Trophoblast cell (in vitro differentiated cells and primary cell): ENCODE data around the gene UCK2.

Experiments used
- DNase-seq, 2 donors: peaks; one replicate each; pipeline ENCODE4 v3.0.0-alpha.2; 2016
- H2AFZ ChIP-seq: 2 replicates; pipeline ENCODE4 v1.6.1; 2013; ENCODE audit warnings: low read length, moderate library complexity, mild to moderate bottlenecking; ENCODE audit not compliant: insufficient read depth, poor library complexity
- H2AK5ac ChIP-seq: 2 replicates; pipeline ENCODE4 v1.6.1; 2013; ENCODE audit warnings: mild to moderate bottlenecking, low read length
- H2BK120ac ChIP-seq: 2 replicates; pipeline ENCODE4 v1.6.1; 2013; ENCODE audit warnings: low read length, mild to moderate bottlenecking, moderate library complexity; ENCODE audit not compliant: insufficient read depth, poor library complexity
- H2BK12ac ChIP-seq: 2 replicates; pipeline ENCODE4 v1.6.1; 2013; ENCODE audit warnings: mild to moderate bottlenecking, low read length, moderate library complexity
- H2BK5ac ChIP-seq: 2 replicates; pipeline ENCODE4 v1.6.1; 2013; ENCODE audit warnings: low read length, low read depth, moderate library complexity, mild to moderate bottlenecking; ENCODE audit not compliant: poor library complexity
- H3K14ac ChIP-seq: 2 replicates; pipeline ENCODE4 v1.6.1; 2013; ENCODE audit warnings: mild to moderate bottlenecking, low read length
- H3K18ac ChIP-seq: 2 replicates; pipeline ENCODE4 v1.6.1; 2013; ENCODE audit warnings: mild to moderate bottlenecking, low read length
- H3K23ac ChIP-seq: 2 replicates; pipeline ENCODE4 v1.6.1; 2013; ENCODE audit warnings: low read length
- H3K27ac ChIP-seq: 2 replicates; pipeline ENCODE4 v1.5.1; 2013; ENCODE audit warnings: low read depth, mild to moderate bottlenecking, inconsistent platforms, low read length, moderate library complexity
- H3K27me3 ChIP-seq: 2 replicates; pipeline ENCODE4 v1.6.1; 2013; ENCODE audit warnings: inconsistent platforms, mild to moderate bottlenecking, low read length, moderate library complexity; ENCODE audit not compliant: insufficient read depth
- H3K36me3 ChIP-seq, 2 experiments: 1 replicate in 1 of 2; 2 replicates in 1 of 2; pipeline ENCODE4 v1.6.1; 2013; ENCODE audit warnings: low read length in 2 of 2, mild to moderate bottlenecking in 2 of 2, moderate library complexity in 1 of 2; ENCODE audit not compliant: insufficient read depth in 2 of 2, control insufficient read depth in 1 of 2
- H3K4ac ChIP-seq: 2 replicates; pipeline ENCODE4 v1.6.1; 2013; ENCODE audit warnings: low read depth, mild to moderate bottlenecking, low read length, moderate library complexity
- H3K4me1 ChIP-seq, 2 experiments: 1 replicate in 1 of 2; 2 replicates in 1 of 2; pipeline ENCODE4 v1.6.1; 2013; ENCODE audit warnings: low read length in 2 of 2, mild to moderate bottlenecking in 2 of 2, moderate library complexity in 1 of 2; ENCODE audit not compliant: insufficient read depth in 2 of 2, control insufficient read depth in 1 of 2
- H3K4me2 ChIP-seq: 2 replicates; pipeline ENCODE4 v1.6.1; 2013; ENCODE audit warnings: inconsistent platforms, mild to moderate bottlenecking, low read length, moderate library complexity
- H3K4me3 ChIP-seq: 2 replicates; pipeline ENCODE4 v1.5.1; 2013; ENCODE audit warnings: mild to moderate bottlenecking, low read depth, low read length, inconsistent platforms
- H3K79me1 ChIP-seq: one replicate; pipeline ENCODE4 v1.6.1; 2013; ENCODE audit warnings: low read length
- H3K79me2 ChIP-seq: 2 replicates; pipeline ENCODE4 v1.6.1; 2013; ENCODE audit warnings: low read length, mild to moderate bottlenecking; ENCODE audit not compliant: control insufficient read depth, insufficient read depth, poor library complexity
- H3K9ac ChIP-seq: 2 replicates; pipeline ENCODE4 v1.6.1; 2013; ENCODE audit warnings: mild to moderate bottlenecking, low read length
- H3K9me3 ChIP-seq: 2 replicates; pipeline ENCODE4 v1.6.1; 2013; ENCODE audit warnings: low read depth, mild to moderate bottlenecking, control low read depth, inconsistent platforms, low read length; ENCODE audit not compliant: insufficient read depth
- H4K12ac ChIP-seq: 2 replicates; pipeline ENCODE4 v1.6.1; 2013; ENCODE audit warnings: low read depth, mild to moderate bottlenecking, low read length, moderate library complexity
- H4K8ac ChIP-seq: 2 replicates; pipeline ENCODE4 v1.6.1; 2013; ENCODE audit warnings: low read depth, mild to moderate bottlenecking, low read length, moderate library complexity
- H4K91ac ChIP-seq: one replicate; pipeline ENCODE4 v1.6.1; 2013; ENCODE audit warnings: low read depth, mild to moderate bottlenecking, low read length, moderate library complexity
- WGBS: extraction: QIAGEN DNeasy Blood & Tissue Kit; methylation state at CpG from one replicate; pipeline ENCODE4 v1.1.7; 2013; ENCODE audit warnings: missing lambda C conversion rate; ENCODE audit not compliant: insufficient read length, insufficient coverage; ENCODE audit errors: extremely low coverage; 5-methylcytosine and 5-hydroxymethylcytosine counted together

Gene UCK2

GRCh38 chr1:165954940-165955339 is 127.5 kb downstream of the UCK2 start:
- no peak overlapping the region for H4K8ac ChIP-seq
- no peak overlapping the region for H2AK5ac ChIP-seq
- no peak overlapping the region for H3K9ac ChIP-seq
- no peak overlapping the region for H4K91ac ChIP-seq
- no peak overlapping the region for H3K4me3 ChIP-seq
- H3K18ac ChIP-seq: no peak overlapping the region
- no peaks in the 10 kb centered on the region for H3K4me1 ChIP-seq
- H3K23ac ChIP-seq: no peak overlapping the region
- no peak for DNase-seq
- no peak overlapping the region for H2BK12ac ChIP-seq
- H3K36me3 ChIP-seq: no peaks in the 10 kb centered on the region
- H4K12ac ChIP-seq: no peak overlapping the region
- no peak overlapping the region for H2BK120ac ChIP-seq
- no peak overlapping the region for H3K27ac ChIP-seq
- no peaks in the 10 kb centered on the region for H3K27me3 ChIP-seq
- H3K79me2 ChIP-seq: no peaks in the 10 kb centered on the region
- H3K9me3 ChIP-seq: no peaks in the 10 kb centered on the region
- no peak overlapping the region for H2BK5ac ChIP-seq
- WGBS: no CpG with 5 or more reads among the region's 2 CpGs
- no peak overlapping the region for H3K4me2 ChIP-seq
- no peak overlapping the region for H2AFZ ChIP-seq
- no peak overlapping the region for H3K4ac ChIP-seq
- no peaks in the 10 kb centered on the region for H3K79me1 ChIP-seq
- no peak overlapping the region for H3K14ac ChIP-seq

- Histone ChIP-seq H3K36me3 (no peaks in the 10 kb centered on the region), H2AFZ (no peak overlapping the region), H3K4me2 (no peak overlapping the region), H3K79me2 (no peaks in the 10 kb centered on the region), H4K91ac (no peak overlapping the region), H3K4ac (no peak overlapping the region), H3K79me1 (no peaks in the 10 kb centered on the region), H3K9me3 (no peaks in the 10 kb centered on the region), H3K23ac (no peak overlapping the region), H3K4me3 (no peak overlapping the region), H3K14ac (no peak overlapping the region), H3K27ac (no peak overlapping the region), H3K9ac (no peak overlapping the region), H3K4me1 (no peaks in the 10 kb centered on the region), H2AK5ac (no peak overlapping the region), H3K27me3 (no peaks in the 10 kb centered on the region), H4K12ac (no peak overlapping the region), H2BK5ac (no peak overlapping the region), H3K18ac (no peak overlapping the region), H2BK12ac (no peak overlapping the region), H4K8ac (no peak overlapping the region), H2BK120ac (no peak overlapping the region)
- no peak for DNase-seq
Measured at GRCh38 chr1:165958306-165958705, 130.9 kb downstream of the UCK2 start.

- H3K27ac ChIP-seq: no peak overlapping the region
- DNase-seq: peak; percentile 39 to 49
- no CpG with 5 or more reads among the region's 2 CpGs for WGBS
- H2BK12ac ChIP-seq: no peak overlapping the region
- no peaks in the 10 kb centered on the region for H3K79me1 ChIP-seq
- no peak overlapping the region for H4K8ac ChIP-seq
- H2BK120ac ChIP-seq: no peak overlapping the region
- H3K9ac ChIP-seq: no peak overlapping the region
- no peaks in the 10 kb centered on the region for H3K79me2 ChIP-seq
- no peaks in the 10 kb centered on the region for H3K9me3 ChIP-seq
- H3K14ac ChIP-seq: no peak overlapping the region
- H2BK5ac ChIP-seq: no peak overlapping the region
- H3K18ac ChIP-seq: no peak overlapping the region
- H4K12ac ChIP-seq: no peak overlapping the region
- H3K4me2 ChIP-seq: no peak overlapping the region
- no peaks in the 10 kb centered on the region for H3K27me3 ChIP-seq
- H4K91ac ChIP-seq: no peak overlapping the region
- H3K4me3 ChIP-seq: no peak overlapping the region
- no peaks in the 10 kb centered on the region for H3K36me3 ChIP-seq
- no peaks in the 10 kb centered on the region for H3K4me1 ChIP-seq
- no peak overlapping the region for H3K4ac ChIP-seq
- H3K23ac ChIP-seq: no peak overlapping the region
- no peak overlapping the region for H2AK5ac ChIP-seq
- no peak overlapping the region for H2AFZ ChIP-seq
Measured at GRCh38 chr1:165960136-165960535, 132.7 kb downstream of the UCK2 start.

GRCh38 chr1:165960881-165961280 is 133.5 kb downstream of the UCK2 start:
- Histone ChIP-seq H3K14ac (no peak overlapping the region), H2BK5ac (no peak overlapping the region), H4K12ac (no peak overlapping the region), H3K79me2 (no peaks in the 10 kb centered on the region), H4K8ac (no peak overlapping the region), H3K18ac (no peak overlapping the region), H4K91ac (no peak overlapping the region), H2BK120ac (no peak overlapping the region), H3K9ac (no peak overlapping the region), H2BK12ac (no peak overlapping the region), H3K79me1 (no peaks in the 10 kb centered on the region), H2AFZ (no peak overlapping the region), H3K4me1 (no peaks in the 10 kb centered on the region), H3K4me3 (no peak overlapping the region), H3K9me3 (no peaks in the 10 kb centered on the region), H3K4ac (no peak overlapping the region), H3K23ac (no peak overlapping the region), H3K4me2 (no peak overlapping the region), H3K27me3 (no peaks in the 10 kb centered on the region), H2AK5ac (no peak overlapping the region), H3K27ac (no peak overlapping the region), H3K36me3 (no peaks in the 10 kb centered on the region)
- no peak for DNase-seq
- no CpG with 5 or more reads among the region's 2 CpGs for WGBS
